ENCODE results near the gene IGSF1. TPM values are rescaled to one million over a fixed set of nuclear protein-coding genes. Genes with fewer than 3 reads are reported as not detected.

The IGSF1 gene
- total and polyA plus RNA-seq, 2 of the 4 experiments (the other 2 are of a cell fraction), result not detected

- Histone ChIP-seq H3K4me2 (ENCODE audit: low read depth, low read length) (no peak overlapping the region), H3K4ac (ENCODE audit: low read depth, low read length) (no peak overlapping the region), H2BK15ac (ENCODE audit: low read depth, low read length) (no peak overlapping the region), H4K5ac (ENCODE audit: low read depth, low read length) (no peak overlapping the region), H2AFZ (replicated peaks; ENCODE audit: low read length, poor library complexity) (no peak overlapping the region), H3K27ac (ENCODE audit: insufficient read depth, low read length) (no peak overlapping the region), H3K23ac (ENCODE audit: low read depth, low read length) (no peak overlapping the region), H2BK20ac (ENCODE audit: low read depth, low read length) (no peak overlapping the region), H2BK5ac (ENCODE audit: low read depth, low read length, poor library complexity, severe bottlenecking) (no peak overlapping the region), H2AK5ac (ENCODE audit: low read depth, low read length) (no peak overlapping the region), H4K8ac (ENCODE audit: low read depth in 2 of 2, low read length in 2 of 2) (no peak overlapping the region), H2AK9ac (replicated peaks; ENCODE audit: low read depth, low read length, poor library complexity) (no peak overlapping the region), H3K9ac (ENCODE audit: low read depth, low read length) (no peak overlapping the region), H3K9me1 (ENCODE audit: insufficient read depth, low read length) (no peaks in the 10 kb centered on the region), H3K56ac (ENCODE audit: extremely low read depth, insufficient read depth, low read length) (no peak overlapping the region), H3K27me3 (ENCODE audit: control insufficient read depth, insufficient read depth, low read length) (no peaks in the 10 kb centered on the region; the same call in 1 of the 2 replicates), H3K4me1 (ENCODE audit: control insufficient read depth, insufficient read depth, low read length) (no peaks in the 10 kb centered on the region), H3K36me3 (ENCODE audit: control insufficient read depth, insufficient read depth, low read length) (no peaks in the 10 kb centered on the region), H3K4me3 (ENCODE audit: insufficient read depth, low read depth, low read length) (no peak overlapping the region), H3K9me3 (ENCODE audit: control insufficient read depth, insufficient read depth, low read length) (0 out of 2 replicates have a peak, but pooled peaks cover 2% of the 10 kb centered on the region), H3K79me1 (ENCODE audit: low read depth in 1 of 2, low read length in 2 of 2) (no peaks in the 10 kb centered on the region), H3K14ac (replicated peaks; ENCODE audit: low read depth, low read length) (no peak overlapping the region), H4K91ac (ENCODE audit: insufficient read depth, low read depth, low read length) (no peak overlapping the region), H2BK120ac (ENCODE audit: low read depth, low read length) (no peak overlapping the region), H3K18ac (ENCODE audit: low read depth, low read length) (no peak overlapping the region), H4K20me1 (ENCODE audit: insufficient read depth, low read length) (no peaks in the 10 kb centered on the region)
- no peak for TF ChIP-seq CHD1 (IDR thresholded peaks at IDR 0.05; ENCODE audit: low read depth, low read length)
- TF ChIP-seq NFE2L2 (IDR thresholded peaks at IDR 0.05; ENCODE audit: low read depth, low read length), result no peak
- no peak for TF ChIP-seq BHLHE40 (IDR thresholded peaks at IDR 0.05; ENCODE audit: low read depth, low read length)
- TF ChIP-seq RFX5 (IDR thresholded peaks at IDR 0.05; ENCODE audit: low read depth, low read length), result no peak
- no peak for TF ChIP-seq CTCF (conservative IDR thresholded peaks at IDR 0.05; ENCODE audit: low read depth, low read length)
- TF ChIP-seq POLR2A (IDR thresholded peaks at IDR 0.05; ENCODE audit: low read depth, low read length), result no peak
- TF ChIP-seq FOS (IDR thresholded peaks at IDR 0.05; ENCODE audit: low read depth, low read length), result no peak
- TF ChIP-seq RAD21 (IDR thresholded peaks at IDR 0.05; ENCODE audit: low read length), result no peak
- no peak for TF ChIP-seq SMC3 (IDR thresholded peaks at IDR 0.05; ENCODE audit: low read depth, low read length)
- no peak for TF ChIP-seq RCOR1 (IDR thresholded peaks at IDR 0.05; ENCODE audit: insufficient replicate concordance, low read length)
- TF ChIP-seq MXI1 (IDR thresholded peaks at IDR 0.05; ENCODE audit: borderline replicate concordance, low read depth, low read length), result no peak
- no peak for TF ChIP-seq MAFK (IDR thresholded peaks at IDR 0.05; ENCODE audit: low read depth, low read length)
- no peak for TF ChIP-seq USF2 (IDR thresholded peaks at IDR 0.05; ENCODE audit: low read depth, low read length)
- TF ChIP-seq MAZ (IDR thresholded peaks at IDR 0.05; ENCODE audit: borderline replicate concordance, low read depth, low read length), result no peak
- no peak for TF ChIP-seq CEBPB (IDR thresholded peaks at IDR 0.05; ENCODE audit: low read depth, low read length)
- in situ Hi-C loops (cut with MboI; ENCODE audit: low sequenced_read_pairs) (no loop called here), dilution Hi-C loops (cut with HindIII; ENCODE audit: low sequenced_read_pairs, unreplicated experiment) (no loop called here), intact Hi-C loops (cut with micrococcal nuclease) (no loop called here)
- ATAC-seq (ENCODE audit: low read depth), result no peak
- CTCF ChIA-PET, result no interaction called here
- no CpG with 5 or more reads among the region's 3 CpGs for WGBS, 2 experiments (ENCODE audit: extremely low coverage in 2 of 2, insufficient read length in 1 of 2)
- no peak for DNase-seq
- no TSS peak for BruUV-seq (replicated peaks)
- POLR2A ChIA-PET (ENCODE audit: unreplicated experiment), result no interaction called here
These were observed 33.5 kb upstream of the IGSF1 start for GRCh38 chrX:131322651-131323050.

Data from IMR-90 (cell line).